Gastrocnemius medialis (tissue), 4 donors: ENCODE data around the gene SFMBT2.

ENCODE experiments used
- CTCF ChIP-seq, 5 experiments: fragments of 450-650 bp in 3 of 5; fragments of 200-600 bp in 2 of 5; sonication (generic) in 2 of 5; IDR thresholded peaks in 4 of 5; conservative IDR thresholded peaks in 1 of 5; 1 replicate in 4 of 5; 2 replicates in 1 of 5; pipeline ENCODE4 v1.5.1; 2016 to 2019; ENCODE audit warnings: antibody characterized with exemption in 5 of 5, mild to moderate bottlenecking in 3 of 5, moderate library complexity in 3 of 5
- POLR2A ChIP-seq, 2 donors: fragments of 450-650 bp; IDR thresholded peaks; one replicate each; pipeline ENCODE4 v1.6.1; 2017; ENCODE audit warnings: antibody characterized with exemption in 2 of 2, mild to moderate bottlenecking in 2 of 2, moderate library complexity in 2 of 2

GRCh38 chr10:7230036-7230435 is 180.8 kb downstream of the SFMBT2 start:
- no peak for TF ChIP-seq CTCF (IDR thresholded peaks at IDR 0.05 in 4 of 5, conservative IDR thresholded peaks at IDR 0.05 in 1 of 5)
- no peak for TF ChIP-seq POLR2A (IDR thresholded peaks at IDR 0.05)
